T-helper 2 cell (primary cell): ENCODE data around the gene SGK1.
"Not testable (repeated sequence)": the region's sequence is repeated elsewhere in the genome, so short reads cannot be mapped to it uniquely, and the experiment has no call there.

Experiments used
- DNase-seq, 5 experiments: peaks; one replicate each; pipeline versions ENCODE4 v3.0.0 to v3.0.0-alpha.2; 2012 to 2022

Gene SGK1

DNA sequence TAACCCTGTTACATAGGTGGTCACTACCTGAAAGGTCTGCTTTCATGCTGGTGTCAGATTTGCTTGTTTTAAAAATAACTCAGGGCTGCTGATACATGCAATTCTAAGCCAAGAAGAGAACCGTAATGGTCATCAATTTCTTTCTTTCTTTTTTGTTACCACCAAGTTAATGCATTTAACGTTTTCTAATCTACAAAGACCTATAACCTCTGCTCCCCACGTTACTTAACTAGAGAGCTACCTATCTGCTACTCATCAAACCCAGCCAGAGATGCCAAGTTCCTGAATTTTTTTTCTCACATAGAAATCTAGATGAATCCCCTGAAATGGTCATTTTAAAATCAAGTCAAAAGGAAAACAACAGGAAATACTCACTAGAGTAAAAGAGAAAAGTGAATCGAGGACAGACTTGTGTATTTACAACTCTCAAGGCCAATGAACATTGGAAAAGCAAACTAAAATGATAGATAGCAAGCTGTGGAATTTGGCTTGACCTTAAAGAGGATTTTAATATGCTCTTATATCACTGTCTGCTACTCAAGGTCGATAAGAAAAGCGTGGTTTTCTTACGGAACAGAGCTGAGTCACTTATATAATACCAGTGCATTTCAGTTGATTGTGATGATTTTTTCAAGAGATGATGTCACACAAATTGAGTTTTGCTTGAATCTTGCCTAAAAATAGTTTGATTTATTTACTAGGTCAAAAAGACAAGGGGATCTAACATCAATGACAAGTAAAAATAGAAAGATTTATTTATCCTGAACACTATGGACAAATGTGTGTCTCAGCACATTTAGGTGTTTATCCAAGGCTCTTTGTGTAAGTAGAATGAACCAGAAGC lies 67.9 kb downstream of the SGK1 start:
- DNase-seq, result peak in 1 of 5 experiments; percentile 26

DNA sequence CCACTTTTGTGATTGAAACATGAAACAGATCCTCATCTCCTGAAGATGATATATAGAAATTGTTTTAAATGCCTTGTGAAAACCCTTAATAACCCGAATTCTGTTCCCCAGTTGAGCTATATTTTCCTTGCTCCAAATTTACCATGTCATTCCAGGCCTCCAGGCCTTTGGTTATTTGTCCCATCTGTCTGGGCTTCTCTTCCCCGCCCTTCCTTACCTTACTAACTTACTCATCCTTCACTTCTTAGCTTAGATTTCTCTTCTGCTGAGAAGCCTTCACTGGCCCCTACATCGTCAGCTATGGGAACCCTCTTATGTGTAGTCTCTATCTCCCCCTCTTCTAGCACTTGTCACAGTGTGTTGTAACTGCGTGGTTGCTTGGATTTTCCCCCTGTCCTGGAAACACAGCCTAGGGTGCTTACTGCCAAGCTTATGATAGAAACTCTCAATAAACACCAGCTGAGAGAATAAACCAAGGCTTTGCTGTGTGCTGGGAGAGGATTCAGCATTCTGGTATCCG lies 68.6 kb downstream of the SGK1 start:
- DNase-seq, result no peak

DNA sequence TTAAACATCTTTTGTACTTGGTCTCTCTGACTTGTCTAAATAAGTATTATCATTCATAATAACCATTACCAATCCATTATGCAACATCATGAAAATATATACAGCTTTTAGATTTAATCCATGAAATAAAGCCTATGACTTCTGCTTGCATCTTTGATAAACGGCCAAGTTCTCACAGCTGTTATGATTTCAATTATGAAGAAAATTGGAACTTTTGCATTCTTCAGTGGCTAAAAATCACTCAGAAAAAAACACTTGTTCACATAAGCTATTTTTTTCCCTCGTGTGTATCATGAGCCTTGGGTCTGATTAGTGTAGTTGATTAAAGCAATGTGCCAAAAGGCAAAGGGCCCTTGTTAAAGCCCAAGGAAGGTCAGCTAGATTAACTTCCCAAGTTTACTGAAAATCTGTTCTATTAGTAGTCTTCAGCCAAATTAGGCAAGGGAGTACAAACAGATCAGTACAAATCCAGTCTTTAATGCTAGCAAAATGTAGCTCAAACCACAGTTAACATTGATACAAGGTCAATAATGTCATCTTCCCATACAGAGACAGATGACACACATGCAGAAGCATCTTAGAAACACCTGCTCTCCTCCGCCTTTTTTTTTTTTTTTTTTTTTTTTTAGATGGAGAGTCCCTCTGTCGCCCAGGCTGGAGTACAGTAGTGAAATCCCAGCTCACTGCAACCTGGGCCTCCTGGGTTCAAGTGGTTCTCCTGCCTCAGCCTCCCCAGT lies 69.9 kb downstream of the SGK1 start:
- DNase-seq, result no peak

DNA sequence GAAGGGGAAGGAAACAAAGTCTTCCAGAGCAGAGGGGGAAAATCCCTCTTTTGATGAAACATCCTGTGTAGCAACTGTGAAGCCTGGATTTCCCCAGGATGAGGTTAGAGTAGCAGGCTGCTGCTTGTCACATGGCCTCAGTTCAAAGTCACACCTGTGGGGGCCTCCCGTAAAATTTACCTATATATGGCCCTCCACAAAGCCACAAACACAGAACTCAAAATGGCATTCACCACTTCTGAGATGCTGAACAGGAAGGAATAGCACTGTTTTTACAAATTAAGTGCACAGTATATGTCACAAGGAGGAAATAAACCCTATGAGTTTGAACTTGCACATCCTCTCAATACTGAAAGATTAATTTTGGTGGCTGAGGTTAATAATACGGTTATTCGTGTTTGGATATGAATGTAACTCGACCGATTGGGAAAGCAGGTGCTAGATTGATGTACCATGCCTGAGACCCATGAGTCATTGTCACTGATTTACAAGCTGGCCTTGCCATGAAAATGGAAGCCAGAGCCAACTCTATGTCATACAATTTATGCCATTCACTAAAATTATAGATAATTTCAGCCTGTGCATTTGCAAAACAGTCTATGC lies 70.6 kb downstream of the SGK1 start:
- peak in 4 of 5 experiments; percentile 30 to 94 (median 72) for DNase-seq

DNA sequence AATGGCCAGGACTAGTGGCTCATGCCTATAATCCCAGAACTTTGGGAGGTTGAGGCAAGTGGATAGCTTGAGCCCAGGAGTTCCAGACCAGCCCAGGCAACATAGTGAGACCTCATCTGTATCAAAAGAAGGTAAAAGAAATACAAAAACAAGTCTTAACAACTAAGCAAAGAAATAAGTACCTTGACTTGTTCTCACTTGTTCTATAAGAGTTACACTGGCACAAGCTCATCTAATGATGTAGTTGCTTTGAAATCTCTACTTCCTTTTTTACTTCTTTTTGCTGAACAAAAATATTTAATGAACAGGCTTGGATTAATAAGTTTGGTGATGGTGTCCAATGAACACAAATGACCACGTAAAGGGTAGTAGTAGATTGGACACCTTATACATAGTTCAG lies 72.2 kb downstream of the SGK1 start:
- no peak for DNase-seq

DNA sequence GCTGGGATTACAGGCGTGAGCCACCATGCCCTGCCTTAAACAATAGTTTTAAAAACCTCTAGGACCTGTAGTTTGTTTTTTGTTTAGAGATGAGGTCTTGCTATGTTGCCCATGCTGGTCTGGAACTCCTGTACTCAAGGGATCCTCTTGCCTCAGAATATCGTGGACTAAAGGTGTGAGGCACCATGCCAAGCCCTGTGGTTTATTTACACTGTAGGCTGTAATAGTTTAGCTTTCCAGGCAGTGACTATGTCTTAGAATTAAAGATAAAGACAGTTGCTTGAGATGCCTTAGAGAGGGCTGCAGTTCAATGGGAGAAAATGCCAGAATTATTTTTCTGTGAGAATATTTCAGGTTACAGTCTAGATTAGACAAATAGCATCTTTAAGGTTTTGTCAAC lies 72.9 kb downstream of the SGK1 start:
- no peak for DNase-seq

DNA sequence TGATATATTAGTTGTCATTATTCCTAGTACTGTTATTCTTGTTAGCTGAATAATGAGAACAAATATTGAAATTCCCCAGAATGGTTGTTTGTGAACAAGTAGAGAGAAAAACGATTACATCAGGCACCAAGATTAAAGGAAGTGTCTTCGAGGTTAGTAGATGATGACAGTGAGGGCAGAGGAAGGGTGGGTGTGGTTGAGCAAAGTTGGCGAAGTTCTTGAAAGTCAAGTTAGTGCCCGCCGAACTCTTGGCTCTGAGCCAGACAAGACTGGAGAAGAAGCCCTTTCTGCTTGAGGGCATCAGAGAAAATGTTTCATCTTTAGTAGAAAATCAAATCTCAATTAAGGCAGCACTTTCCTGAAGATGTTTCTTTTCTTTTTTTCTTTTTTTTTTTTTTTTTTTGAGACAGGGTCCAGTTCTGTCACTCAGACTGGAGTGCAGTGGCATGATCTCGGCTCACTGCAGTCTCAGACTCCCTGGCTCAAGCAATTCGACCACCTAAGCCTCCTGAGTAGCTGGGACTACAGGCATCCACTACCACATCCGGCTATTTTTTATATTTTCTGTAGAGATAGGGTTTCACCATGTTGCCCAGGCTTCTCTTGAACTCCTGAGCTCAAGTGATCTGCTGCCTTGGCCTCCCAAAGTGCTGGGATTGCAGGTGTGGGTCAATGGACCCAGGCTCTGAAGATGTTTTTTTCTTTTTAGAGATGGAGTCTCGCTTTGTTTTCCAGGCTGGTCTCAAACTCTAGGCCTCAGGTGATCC lies 77.1 kb downstream of the SGK1 start:
- DNase-seq, result peak in 4 of 5 experiments; percentile 31 to 87 (median 73)

DNA sequence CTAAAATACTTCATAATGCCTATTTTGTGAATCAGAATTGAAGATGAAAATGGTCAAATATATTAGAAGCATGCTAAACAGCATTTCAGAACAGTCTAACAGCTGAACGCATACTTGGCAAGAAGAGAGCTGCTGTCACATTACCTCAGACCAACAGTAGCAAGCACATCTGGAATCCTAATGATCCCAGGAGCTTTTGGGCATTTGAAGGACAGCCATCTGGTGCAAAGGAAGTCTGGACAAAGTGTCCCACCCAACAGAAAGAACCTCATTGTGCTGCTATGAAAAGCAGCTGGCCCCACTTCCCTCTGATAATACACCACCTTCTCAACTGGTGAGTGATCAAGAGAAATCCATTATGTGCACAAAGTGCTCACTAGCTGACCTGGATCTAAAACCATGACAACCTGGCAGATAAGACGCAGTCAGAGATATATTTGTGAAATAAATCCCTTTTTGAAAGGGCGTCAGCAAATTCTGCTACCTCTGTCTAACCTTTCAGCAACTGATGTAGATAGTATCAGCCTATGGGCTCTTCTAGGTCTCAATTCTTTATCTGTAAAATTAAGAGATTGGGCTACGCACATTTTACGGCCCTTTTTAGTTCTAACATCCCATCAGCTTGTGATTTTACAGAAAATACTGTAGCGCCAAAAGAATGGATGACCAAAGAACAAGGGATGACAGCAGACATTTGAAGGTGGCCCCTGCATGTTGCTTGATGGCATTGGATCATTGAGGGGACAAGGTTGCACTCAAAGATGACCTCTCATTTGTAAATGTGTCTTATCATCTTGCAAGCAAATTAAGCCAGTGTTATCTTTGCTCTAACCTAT lies 78.7 kb downstream of the SGK1 start:
- no peak for DNase-seq

DNA sequence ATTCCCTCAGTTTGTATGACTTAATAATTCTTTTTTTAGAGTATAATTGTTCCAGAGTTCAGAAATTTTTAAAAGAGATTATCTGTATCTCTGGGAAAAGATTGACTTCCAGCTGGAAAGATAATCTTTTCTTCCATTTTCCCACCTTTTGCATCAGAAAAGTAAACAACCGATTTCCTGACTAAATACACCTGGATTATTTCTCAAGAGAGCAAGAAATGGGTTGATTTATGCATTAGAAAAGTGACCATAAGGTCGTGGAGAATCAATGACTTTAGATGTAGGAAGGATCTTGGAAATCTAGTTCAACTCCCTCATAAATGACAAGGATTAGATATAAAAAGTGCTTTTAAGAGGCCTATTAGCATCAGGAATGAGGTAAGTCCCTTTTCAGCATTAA lies 79.9 kb downstream of the SGK1 start:
- DNase-seq, result no peak

DNA sequence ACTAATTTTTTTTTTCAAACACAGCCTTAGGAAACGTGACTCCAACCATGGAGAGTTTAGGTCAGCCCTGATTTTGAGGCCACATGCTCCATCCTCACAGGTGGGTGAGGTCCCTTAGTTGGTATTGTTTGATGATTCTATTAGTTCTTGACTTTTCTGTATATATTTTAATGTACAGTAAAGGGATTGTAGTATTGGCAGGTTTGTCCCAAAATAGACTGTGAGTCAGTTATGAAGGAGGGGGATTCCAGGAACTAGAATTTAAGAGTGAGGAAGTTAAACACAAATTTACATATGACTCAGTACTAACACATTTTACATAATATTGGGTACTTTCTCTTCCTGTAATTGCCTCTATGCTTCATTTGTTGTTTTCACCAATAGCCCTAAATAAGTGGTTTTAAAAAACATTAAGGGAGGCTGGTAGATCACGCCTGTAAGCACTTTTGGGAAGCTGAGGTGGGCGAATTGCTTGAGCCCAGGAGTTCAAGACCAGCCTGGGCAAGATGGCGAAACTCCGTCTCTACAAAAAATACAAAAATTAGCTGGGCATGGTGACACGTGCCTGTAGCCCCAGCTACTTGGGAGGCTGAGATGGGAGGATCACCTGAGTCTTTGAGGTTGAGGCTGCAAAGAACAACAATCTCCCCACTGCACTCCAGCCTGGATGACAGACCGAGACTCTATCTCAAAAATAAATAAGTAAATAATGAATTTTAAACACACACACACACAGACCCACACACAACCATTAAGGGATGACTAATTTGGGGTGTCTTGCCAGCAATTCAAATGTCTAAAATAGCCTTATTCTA lies 81.8 kb downstream of the SGK1 start:
- DNase-seq, result peak in 2 of 5 experiments; percentile 27 to 30

DNA sequence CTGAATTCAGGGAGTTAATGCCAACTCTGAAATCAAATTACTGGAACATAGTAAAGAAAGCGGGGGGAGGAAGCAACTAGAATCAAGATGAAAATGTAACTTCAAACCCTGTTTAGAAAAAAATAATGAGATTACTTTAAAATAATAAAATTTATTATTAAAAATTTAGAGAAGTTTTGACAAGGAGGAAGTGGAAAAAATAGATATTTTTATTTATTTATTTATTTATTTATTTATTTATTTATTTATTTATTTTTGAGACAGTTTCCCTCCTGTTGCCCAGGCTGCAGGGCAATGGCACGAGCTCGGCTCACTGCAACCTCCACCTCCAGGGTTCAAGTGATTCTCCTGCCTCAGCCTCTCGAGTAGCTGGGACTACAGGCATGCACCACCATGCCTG lies 82.6 kb downstream of the SGK1 start:
- not testable (repeated sequence) for DNase-seq

DNA sequence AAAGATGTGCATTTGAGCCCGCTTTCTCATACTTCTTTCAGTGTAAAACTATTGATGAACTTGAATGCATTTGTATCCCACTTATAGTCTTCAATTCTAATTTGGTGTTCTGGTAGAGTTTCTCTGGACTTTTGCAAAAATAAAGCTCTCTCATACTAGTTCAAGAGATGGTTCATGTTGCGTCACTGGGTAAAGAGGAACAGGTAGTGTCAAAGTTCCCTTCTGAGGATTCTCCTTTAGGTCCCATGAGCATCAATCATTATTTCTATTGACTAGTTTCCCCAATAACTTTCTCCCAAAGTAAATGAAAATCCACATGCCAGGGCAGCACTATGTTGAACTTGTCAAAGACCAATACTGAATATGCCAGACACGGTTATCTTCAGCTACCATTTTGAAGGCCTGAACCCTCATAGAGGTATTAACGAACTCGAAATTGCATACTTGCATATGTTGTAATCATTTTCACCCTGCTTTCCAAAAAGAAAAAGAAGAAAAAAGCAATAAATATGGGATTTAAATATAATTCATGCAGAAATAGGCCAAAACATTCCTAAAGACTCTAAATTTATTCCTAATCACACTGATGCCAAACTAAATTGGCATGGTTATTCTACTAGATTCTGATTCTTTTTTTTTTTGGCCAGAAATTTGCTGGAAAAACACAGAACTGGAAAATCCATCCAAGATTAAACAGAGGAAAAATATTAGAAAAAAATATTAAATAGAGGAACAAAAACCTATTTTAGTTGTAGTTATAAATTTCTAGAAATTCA lies 84.5 kb downstream of the SGK1 start:
- DNase-seq, result no peak

DNA sequence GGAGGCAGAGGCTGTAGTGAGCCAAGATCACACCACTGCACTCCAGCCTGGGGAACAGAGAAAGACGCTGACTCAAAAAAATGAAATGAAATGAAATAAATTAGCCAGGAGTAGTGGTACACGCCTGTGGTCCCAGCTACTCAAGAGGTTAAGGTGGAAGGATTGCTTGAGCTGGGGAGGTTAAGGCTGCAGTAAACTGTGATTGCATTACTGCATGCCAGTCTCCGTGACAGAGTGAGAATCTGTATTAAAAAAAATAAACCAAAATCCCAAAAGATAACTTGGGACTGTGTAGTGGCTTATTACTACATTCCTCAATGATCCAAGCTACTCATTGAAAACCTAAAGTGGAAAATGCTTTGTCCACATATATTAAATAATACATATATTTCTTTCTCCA lies 87.0 kb downstream of the SGK1 start:
- DNase-seq, result no peak

DNA sequence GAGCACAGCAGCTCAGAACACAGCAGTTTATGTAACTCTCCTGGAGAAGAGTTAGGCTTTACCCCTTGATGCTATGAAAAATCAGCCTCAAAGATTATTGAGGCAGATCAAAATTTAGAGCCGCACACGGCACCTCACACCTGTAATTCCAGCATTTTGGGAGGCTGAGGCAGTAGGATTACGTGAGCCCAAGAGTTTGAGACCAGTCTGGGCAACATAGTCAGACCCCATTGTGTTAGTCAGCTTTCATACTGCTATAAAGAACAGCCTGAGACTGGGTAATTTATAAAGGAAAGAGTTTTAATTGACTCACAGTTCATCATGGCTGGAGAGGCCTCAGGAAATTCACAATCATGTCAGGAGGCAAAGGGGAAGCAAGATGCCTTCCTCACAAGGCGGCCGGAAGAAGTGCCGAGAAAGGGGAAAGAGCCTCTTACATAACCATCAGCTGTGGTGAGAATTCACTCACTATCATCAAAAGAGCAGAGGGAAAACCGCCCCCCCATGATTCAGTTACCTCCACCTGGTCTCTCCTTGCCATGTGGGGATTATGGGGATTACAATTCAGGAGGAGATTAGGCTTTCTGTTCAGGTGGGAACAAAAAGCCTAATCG lies 87.7 kb downstream of the SGK1 start:
- DNase-seq, result no peak

DNA sequence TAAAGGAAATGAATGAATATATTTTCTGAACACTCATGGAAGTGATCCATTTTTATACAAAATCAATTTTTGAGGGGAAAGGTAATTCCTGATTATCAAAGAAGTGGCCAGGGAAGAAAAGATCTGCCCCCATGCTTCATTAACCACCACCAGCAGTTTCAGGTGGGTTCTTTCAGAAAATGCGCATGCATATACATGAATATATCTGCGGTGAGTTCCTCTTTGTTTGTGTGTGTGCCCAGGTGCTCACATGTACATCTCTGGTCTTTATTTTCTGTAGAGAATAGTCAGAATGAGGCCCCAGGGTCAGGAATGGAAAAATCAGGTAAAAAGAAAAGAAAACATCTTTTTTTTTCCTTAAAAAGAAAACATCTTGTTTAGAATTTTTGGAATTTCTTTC lies 88.4 kb downstream of the SGK1 start:
- DNase-seq, result no peak

DNA sequence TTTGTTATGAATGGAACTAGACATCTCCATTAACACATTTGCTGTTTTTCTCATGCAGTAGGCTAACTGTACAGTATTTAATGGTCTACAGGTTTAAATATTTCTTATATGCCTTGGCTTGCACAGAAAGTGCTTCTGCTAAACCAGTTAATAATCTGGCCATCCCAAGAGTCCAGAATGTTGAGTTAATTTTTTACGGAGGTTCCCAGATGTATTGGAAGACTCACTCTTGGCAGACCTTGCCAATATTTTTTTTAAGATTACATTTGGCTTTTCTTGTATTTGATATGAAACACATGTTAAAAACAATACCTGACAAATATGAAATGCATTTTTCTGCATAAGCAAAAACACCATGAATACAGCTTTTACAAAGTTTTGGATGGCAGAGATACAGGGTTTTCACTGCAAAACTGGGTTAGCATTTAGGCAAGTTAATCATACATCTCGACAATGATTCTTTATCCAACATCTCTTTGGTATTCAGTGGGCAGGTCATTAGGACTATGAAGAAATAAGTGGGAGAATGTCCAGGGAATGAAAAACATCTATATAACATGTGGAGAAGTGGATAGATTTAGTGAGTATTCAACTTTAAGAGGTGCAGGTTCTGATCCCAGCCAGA lies 94.0 kb downstream of the SGK1 start:
- no peak for DNase-seq

DNA sequence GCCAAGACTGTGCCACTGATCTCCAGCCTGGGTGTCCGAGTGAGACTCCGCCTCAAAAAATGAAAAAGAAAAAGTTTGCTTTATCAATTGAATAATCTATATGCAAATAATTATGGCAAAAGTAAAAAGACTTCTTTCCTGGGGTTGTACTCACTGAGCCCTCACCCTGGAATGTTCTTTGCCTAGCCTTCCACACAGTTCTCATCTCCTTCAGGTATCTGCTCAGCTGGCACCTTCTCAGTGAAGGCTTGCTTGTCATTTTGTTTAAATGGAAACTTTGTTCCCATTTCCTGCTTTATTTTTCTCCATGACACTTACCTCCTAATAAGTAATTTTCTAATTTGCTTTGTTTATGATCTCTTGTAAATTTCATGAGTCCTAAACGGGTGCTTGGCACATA lies 96.7 kb downstream of the SGK1 start:
- no peak for DNase-seq

DNA sequence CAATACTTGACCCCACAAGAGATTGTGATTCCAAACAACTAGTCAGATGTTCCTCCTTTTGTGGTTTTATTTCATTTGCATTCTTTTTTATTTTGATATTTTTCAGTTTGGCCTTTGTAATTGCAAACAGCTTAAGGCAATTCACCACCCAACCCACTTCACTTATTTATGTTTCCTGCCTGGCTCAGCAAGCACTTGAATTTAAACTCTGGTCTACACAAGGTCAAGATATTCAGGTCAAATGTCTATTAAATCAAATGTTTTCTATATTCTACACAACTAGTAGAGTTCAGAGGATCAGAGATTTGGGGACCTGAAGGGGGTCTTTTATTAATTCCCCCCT lies 100.1 kb downstream of the SGK1 start:
- DNase-seq, result no peak

DNA sequence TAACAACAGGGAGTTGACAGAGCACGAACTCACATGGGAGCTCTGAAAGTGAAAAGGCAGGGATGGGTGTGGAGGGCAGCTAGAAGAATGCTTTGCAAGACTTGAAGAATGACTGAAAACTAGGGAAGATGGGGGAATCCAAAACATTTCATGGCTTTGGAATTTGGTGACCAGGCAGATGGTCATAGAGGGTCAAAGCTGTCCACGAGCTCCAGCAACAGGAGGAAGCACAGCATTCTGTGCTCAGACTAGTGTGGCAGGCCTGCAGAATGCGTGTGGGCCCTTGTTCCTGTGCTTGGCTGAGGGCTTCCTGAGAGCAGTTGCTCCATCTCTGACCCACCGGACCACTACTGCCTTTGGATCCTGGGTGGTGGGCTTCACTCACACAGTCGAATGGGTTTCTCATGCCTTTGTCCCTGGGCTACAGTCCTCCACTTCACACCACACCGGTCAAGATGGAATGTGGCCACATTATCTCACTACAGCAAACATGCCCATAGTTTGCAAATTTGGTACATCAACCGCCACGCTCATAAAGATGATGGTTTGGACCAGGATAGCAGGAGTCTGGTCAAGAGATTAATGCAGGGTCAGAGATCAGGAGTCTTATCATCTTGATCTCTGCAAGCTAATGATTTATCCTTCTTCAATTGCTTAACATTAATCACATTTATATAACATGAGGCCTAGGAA lies 100.7 kb downstream of the SGK1 start:
- DNase-seq, result no peak
